ENCODE data around the gene ICE1.
"Not testable (repeated sequence)": the region's sequence is repeated elsewhere in the genome, so short reads cannot be mapped to it uniquely, and the experiment has no call there.

The ICE1 gene

GRCh38 chr5:5421961-5422818 lies at the start of gene ICE1:
TSS of gene ICE1 (plus strand) at chr5:5422677. CDS start at chr5:5422916, 239 bp downstream.
- DNase-seq (ENCODE audit: low read depth) = peak; percentile 98

- DNase-seq (ENCODE audit: low read depth) = no peak
Observed at GRCh38 chr5:5372930-5373329, 49.5 kb upstream of the ICE1 start.

- no peak for DNase-seq (ENCODE audit: low read depth)
Observed at GRCh38 chr5:5373351-5373989, 49.0 kb upstream of the ICE1 start.

- DNase-seq (ENCODE audit: low read depth) = no peak
Observed at GRCh38 chr5:5374009-5374715, 48.3 kb upstream of the ICE1 start.

GRCh38 chr5:5377780-5378179 lies 44.7 kb upstream of the ICE1 start:
- no peak for DNase-seq (ENCODE audit: low read depth)

GRCh38 chr5:5378531-5378930 lies 43.9 kb upstream of the ICE1 start:
- DNase-seq (ENCODE audit: low read depth) = no peak

GRCh38 chr5:5380298-5380697 lies 42.2 kb upstream of the ICE1 start:
- DNase-seq (ENCODE audit: low read depth) = no peak

- no peak for DNase-seq (ENCODE audit: low read depth)
Observed at GRCh38 chr5:5381310-5381913, 41.1 kb upstream of the ICE1 start.

GRCh38 chr5:5383461-5383860 lies 39.0 kb upstream of the ICE1 start:
- DNase-seq (ENCODE audit: low read depth) = no peak

- DNase-seq (ENCODE audit: low read depth) = no peak
Observed at GRCh38 chr5:5384660-5385330, 37.7 kb upstream of the ICE1 start.

GRCh38 chr5:5385331-5385662 lies 37.2 kb upstream of the ICE1 start:
- DNase-seq (ENCODE audit: low read depth) = no peak

- no peak for DNase-seq (ENCODE audit: low read depth)
Observed at GRCh38 chr5:5386329-5386728, 36.1 kb upstream of the ICE1 start.

GRCh38 chr5:5387192-5387591 lies 35.3 kb upstream of the ICE1 start:
- no peak for DNase-seq (ENCODE audit: low read depth)

- no peak for DNase-seq (ENCODE audit: low read depth)
Observed at GRCh38 chr5:5387777-5388176, 34.7 kb upstream of the ICE1 start.

- DNase-seq (ENCODE audit: low read depth) = not testable (repeated sequence)
Observed at GRCh38 chr5:5390121-5390869, 32.2 kb upstream of the ICE1 start.

- DNase-seq (ENCODE audit: low read depth) = not testable (repeated sequence)
Observed at GRCh38 chr5:5392504-5392903, 30.0 kb upstream of the ICE1 start.

GRCh38 chr5:5394384-5394986 lies 28.0 kb upstream of the ICE1 start:
- DNase-seq (ENCODE audit: low read depth) = peak; percentile 5

GRCh38 chr5:5395093-5395492 lies 27.4 kb upstream of the ICE1 start:
- DNase-seq (ENCODE audit: low read depth) = not testable (repeated sequence)

GRCh38 chr5:5398071-5398470 lies 24.4 kb upstream of the ICE1 start:
- DNase-seq (ENCODE audit: low read depth) = no peak

- no peak for DNase-seq (ENCODE audit: low read depth)
Observed at GRCh38 chr5:5401095-5401494, 21.4 kb upstream of the ICE1 start.

GRCh38 chr5:5403741-5404140 lies 18.7 kb upstream of the ICE1 start:
- DNase-seq (ENCODE audit: low read depth) = no peak
